Measurements from ENCODE around the gene ASPG. TPM values are rescaled to one million over a fixed set of nuclear protein-coding genes. Genes with fewer than 3 reads are reported as not detected.

The ASPG gene
- total RNA-seq, 2 donors from 2014 or later: 0.14 to 0.35 TPM

DNA sequence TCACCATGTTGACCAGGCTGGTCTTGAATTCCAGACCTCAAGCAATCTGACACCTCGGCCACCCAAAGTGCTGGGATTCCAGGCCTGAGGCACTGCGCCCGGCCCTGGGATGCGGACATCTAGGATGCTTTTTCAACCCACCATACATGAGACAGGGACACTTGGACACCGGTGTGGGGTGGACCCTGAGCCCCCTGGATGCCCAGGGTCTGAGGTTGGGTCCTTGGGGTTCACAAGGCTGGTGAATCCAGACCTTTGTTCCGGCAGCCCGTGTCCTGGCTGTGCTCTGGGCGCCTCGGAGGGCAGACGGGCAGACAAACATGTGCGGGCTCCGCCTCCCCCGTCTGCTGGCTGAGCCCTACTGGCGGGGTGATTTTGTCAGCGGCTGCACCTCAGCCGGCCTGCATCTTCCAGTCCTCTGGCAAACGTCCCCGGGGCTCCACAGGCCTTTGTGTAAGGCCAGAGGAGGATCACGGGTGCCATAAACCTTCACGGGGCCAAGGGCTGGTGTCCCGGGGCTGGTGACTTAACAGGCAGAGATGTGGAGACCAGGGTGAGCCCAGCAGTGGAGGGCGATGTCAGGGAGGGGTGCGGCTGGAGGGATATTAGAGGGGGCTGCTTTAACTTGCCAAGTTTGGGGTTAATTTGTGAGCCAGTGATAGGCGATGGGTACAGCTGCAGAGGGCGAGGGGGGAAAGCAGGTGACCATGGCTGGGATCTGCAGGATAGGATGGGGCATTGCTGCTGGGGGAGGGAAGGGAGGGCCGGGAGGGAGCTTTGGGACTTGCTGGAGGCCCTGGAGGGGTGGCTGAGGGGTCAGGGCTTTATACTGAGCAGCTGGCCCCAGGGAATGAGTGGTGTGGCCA, 5.8 kb downstream of the ASPG start:
- ATAC-seq (ENCODE audit: insufficient number of reproducible peaks, low FRiP score, low read depth) (no peak), DNase-seq (ENCODE audit: low spot score) (no peak)
- H3K36me3 ChIP-seq: no peaks in the 10 kb centered on the region
- no peaks in the 10 kb centered on the region for H3K4me1 ChIP-seq (ENCODE audit: control insufficient read depth in 1 of 2, low read depth in 2 of 2)
- H3K27ac ChIP-seq: no peak overlapping the region
- no peaks in the 10 kb centered on the region for H3K9me3 ChIP-seq
- TF ChIP-seq, protein P1, sequence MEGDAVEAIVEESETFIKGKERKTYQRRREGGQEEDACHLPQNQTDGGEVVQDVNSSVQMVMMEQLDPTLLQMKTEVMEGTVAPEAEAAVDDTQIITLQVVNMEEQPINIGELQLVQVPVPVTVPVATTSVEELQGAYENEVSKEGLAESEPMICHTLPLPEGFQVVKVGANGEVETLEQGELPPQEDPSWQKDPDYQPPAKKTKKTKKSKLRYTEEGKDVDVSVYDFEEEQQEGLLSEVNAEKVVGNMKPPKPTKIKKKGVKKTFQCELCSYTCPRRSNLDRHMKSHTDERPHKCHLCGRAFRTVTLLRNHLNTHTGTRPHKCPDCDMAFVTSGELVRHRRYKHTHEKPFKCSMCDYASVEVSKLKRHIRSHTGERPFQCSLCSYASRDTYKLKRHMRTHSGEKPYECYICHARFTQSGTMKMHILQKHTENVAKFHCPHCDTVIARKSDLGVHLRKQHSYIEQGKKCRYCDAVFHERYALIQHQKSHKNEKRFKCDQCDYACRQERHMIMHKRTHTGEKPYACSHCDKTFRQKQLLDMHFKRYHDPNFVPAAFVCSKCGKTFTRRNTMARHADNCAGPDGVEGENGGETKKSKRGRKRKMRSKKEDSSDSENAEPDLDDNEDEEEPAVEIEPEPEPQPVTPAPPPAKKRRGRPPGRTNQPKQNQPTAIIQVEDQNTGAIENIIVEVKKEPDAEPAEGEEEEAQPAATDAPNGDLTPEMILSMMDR (IDR thresholded peaks at IDR 0.05): no peak
- no peak overlapping the region for H3K4me3 ChIP-seq
- no peaks in the 10 kb centered on the region for H3K27me3 ChIP-seq (replicated peaks; ENCODE audit: insufficient read depth)

GRCh38 chr14:104091927-104092771, 6.6 kb downstream of the ASPG start:
- DNase-seq (ENCODE audit: low spot score): no peak
- Histone ChIP-seq H3K27me3 (replicated peaks; ENCODE audit: insufficient read depth) (no peaks in the 10 kb centered on the region), H3K9me3 (no peaks in the 10 kb centered on the region), H3K27ac (no peak overlapping the region), H3K4me3 (no peak overlapping the region), H3K4me1 (ENCODE audit: control insufficient read depth in 1 of 2, low read depth in 2 of 2) (no peaks in the 10 kb centered on the region), H3K36me3 (no peaks in the 10 kb centered on the region)
- no peak for ATAC-seq (ENCODE audit: insufficient number of reproducible peaks, low FRiP score, low read depth)
- TF ChIP-seq, protein P1 (IDR thresholded peaks at IDR 0.05): no peak

DNA sequence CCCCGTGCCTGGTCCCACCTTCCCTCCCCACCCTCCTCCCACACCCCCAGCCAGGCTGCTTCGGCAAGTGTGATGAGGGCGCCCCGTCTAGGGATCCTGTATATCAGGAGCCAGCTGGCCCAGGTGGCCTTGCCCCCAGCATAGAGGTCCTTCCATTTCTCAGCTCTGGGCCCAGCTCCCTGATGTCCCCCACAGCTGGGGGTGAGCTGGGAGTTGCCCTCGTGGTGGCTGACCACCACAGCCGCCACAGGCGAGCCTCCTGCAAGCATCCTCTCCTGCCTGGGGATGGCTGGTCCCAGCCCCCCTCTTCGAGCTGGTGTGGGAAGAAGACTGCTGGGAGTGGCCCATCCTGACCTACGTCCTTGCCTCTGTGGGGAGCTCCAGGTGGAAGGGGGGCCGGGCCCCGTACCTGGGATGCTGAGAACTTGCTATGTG, 7.4 kb downstream of the ASPG start:
- ATAC-seq (ENCODE audit: insufficient number of reproducible peaks, low FRiP score, low read depth) (no peak), DNase-seq (ENCODE audit: low spot score) (no peak)
- Histone ChIP-seq H3K9me3 (no peaks in the 10 kb centered on the region), H3K4me1 (ENCODE audit: control insufficient read depth in 1 of 2, low read depth in 2 of 2) (no peaks in the 10 kb centered on the region), H3K27ac (no peak overlapping the region), H3K27me3 (replicated peaks; ENCODE audit: insufficient read depth) (no peaks in the 10 kb centered on the region), H3K4me3 (no peak overlapping the region), H3K36me3 (no peaks in the 10 kb centered on the region)
- TF ChIP-seq, protein P1 (IDR thresholded peaks at IDR 0.05): no peak

GRCh38 chr14:104093366-104094055, 8.0 kb downstream of the ASPG start:
- DNase-seq (ENCODE audit: low spot score) (no peak), ATAC-seq (ENCODE audit: insufficient number of reproducible peaks, low FRiP score, low read depth) (no peak)
- Histone ChIP-seq H3K4me3 (no peak overlapping the region), H3K27me3 (replicated peaks; ENCODE audit: insufficient read depth) (no peaks in the 10 kb centered on the region), H3K9me3 (no peaks in the 10 kb centered on the region), H3K4me1 (ENCODE audit: control insufficient read depth in 1 of 2, low read depth in 2 of 2) (no peaks in the 10 kb centered on the region), H3K36me3 (no peaks in the 10 kb centered on the region), H3K27ac (no peak overlapping the region)
- TF ChIP-seq, protein P1 (IDR thresholded peaks at IDR 0.05): no peak

Measured in thoracic aorta (tissue), 2 donors.